Measurements from ENCODE around the gene CFAP53. TPM values are rescaled to one million over a fixed set of nuclear protein-coding genes. Genes with fewer than 3 reads are reported as not detected.
A peak's percentile ranks its signal among the peaks of the same experiment; 100 is the strongest.

CFAP53 gene
- total RNA-seq, 1 experiment from 2014 or later = 1.0 TPM

- DNase-seq (ENCODE audit: low spot score) = no peak
These were observed 71.4 kb downstream of the CFAP53 start, which contains the start of gene MYO5B for GRCh38 chr18:50194631-50195532. Gene MYO5B (minus strand): TSS chr18:50195147. CDS start chr18:50194793, 354 bp downstream.

- no peak for DNase-seq (ENCODE audit: low spot score)
These were observed 72.3 kb downstream of the CFAP53 start for GRCh38 chr18:50193796-50194630.

- DNase-seq (ENCODE audit: low spot score) = no peak
These were observed 73.1 kb downstream of the CFAP53 start for GRCh38 chr18:50192995-50193795.

- no peak for DNase-seq (ENCODE audit: low spot score)
These were observed 75.4 kb downstream of the CFAP53 start for GRCh38 chr18:50190926-50191325.

- DNase-seq (ENCODE audit: low spot score) = no peak
These were observed 76.1 kb downstream of the CFAP53 start for GRCh38 chr18:50190236-50190635.

- DNase-seq (ENCODE audit: low spot score) = no peak
These were observed 77.1 kb downstream of the CFAP53 start for GRCh38 chr18:50189160-50189559.

GRCh38 chr18:50188652-50189051 is 77.6 kb downstream of the CFAP53 start:
- no peak for DNase-seq (ENCODE audit: low spot score)

- no peak for DNase-seq (ENCODE audit: low spot score)
These were observed 78.6 kb downstream of the CFAP53 start for GRCh38 chr18:50187659-50188058.

GRCh38 chr18:50186385-50186784 is 79.9 kb downstream of the CFAP53 start:
- no peak for DNase-seq (ENCODE audit: low spot score)

GRCh38 chr18:50183556-50183955 is 82.7 kb downstream of the CFAP53 start:
- peak; percentile 48 for DNase-seq (ENCODE audit: low spot score)

GRCh38 chr18:50182511-50182910 is 83.8 kb downstream of the CFAP53 start:
- no peak for DNase-seq (ENCODE audit: low spot score)

- no peak for DNase-seq (ENCODE audit: low spot score)
These were observed 84.7 kb downstream of the CFAP53 start for GRCh38 chr18:50181590-50181989.

GRCh38 chr18:50179465-50179864 is 86.8 kb downstream of the CFAP53 start:
- no peak for DNase-seq (ENCODE audit: low spot score)

GRCh38 chr18:50177294-50177992 is 88.9 kb downstream of the CFAP53 start:
- no peak for DNase-seq (ENCODE audit: low spot score)

Other genes starting within 250 kb of the CFAP53 start
- gene MYO5B, start 71.3 kb downstream of the CFAP53 start, total RNA-seq (2014; rRNA removed; shearing (Covaris generic)) = 10.9 and 12.4 TPM in 2 replicates
- 28.4 and 36.2 TPM in 2 replicates for gene MBD1, start 15.0 kb upstream of the CFAP53 start, total RNA-seq (2014; rRNA removed; shearing (Covaris generic))
- 22.7 and 25.3 TPM in 2 replicates for gene CXXC1, start 21.2 kb upstream of the CFAP53 start, total RNA-seq (2014; rRNA removed; shearing (Covaris generic))
- 30.4 and 45.5 TPM in 2 replicates for gene SKA1, start 108.6 kb upstream of the CFAP53 start, total RNA-seq (2014; rRNA removed; shearing (Covaris generic))